Measurements from ENCODE around the gene HOXB6.

Gene HOXB6

DNA sequence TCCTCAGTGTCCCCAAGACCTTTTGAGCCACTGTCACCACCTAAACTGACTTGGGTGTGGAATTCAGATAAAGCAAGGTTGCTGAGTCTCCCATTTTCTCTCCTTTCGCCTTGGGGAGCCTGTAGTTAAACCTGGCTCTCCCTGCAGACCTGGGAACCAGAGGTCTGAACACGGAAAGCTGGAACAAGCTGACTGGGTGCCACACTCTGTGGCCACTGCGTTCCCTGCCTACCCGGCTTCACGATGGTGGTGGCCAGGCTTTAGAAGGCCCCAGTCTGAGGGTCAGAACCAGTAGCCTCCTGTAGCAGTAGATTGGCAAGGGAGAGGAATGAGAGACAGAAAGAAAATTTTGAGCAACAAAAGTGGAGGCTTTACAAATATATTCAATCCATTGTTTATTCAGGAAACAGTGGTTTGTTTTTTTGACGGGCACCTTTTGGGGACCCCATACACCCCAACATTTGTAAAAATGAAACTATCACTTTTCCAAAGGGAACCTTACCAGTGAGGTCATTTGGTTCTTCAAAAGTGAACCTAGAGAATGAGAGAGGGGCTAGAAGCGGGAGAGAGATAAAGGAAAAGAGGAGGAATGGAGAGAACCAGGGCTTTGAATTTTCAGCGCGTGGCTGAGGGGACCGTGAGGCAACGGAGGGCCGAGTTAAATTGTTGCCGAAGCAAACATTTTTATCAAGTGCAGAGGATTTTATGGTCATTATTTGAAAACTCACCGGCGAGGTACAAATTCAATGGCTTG is 12.1 kb upstream of the HOXB6 start:
- no peak for DNase-seq (ENCODE audit: low read depth)
- no peak overlapping the region for H3K4me3 ChIP-seq (ENCODE audit: control insufficient read depth, low read depth, low read length)
- TF ChIP-seq CTCF (IDR thresholded peaks at IDR 0.05; ENCODE audit: control insufficient read depth, insufficient read depth, low read depth, low read length, missing control alignments): no peak

GRCh38 chr17:48615963-48616716 is 11.4 kb upstream of the HOXB6 start:
- no peak for DNase-seq (ENCODE audit: low read depth)
- no peak overlapping the region for H3K4me3 ChIP-seq (ENCODE audit: control insufficient read depth, low read depth, low read length)
- TF ChIP-seq CTCF (IDR thresholded peaks at IDR 0.05; ENCODE audit: control insufficient read depth, insufficient read depth, low read depth, low read length, missing control alignments): no peak

DNA sequence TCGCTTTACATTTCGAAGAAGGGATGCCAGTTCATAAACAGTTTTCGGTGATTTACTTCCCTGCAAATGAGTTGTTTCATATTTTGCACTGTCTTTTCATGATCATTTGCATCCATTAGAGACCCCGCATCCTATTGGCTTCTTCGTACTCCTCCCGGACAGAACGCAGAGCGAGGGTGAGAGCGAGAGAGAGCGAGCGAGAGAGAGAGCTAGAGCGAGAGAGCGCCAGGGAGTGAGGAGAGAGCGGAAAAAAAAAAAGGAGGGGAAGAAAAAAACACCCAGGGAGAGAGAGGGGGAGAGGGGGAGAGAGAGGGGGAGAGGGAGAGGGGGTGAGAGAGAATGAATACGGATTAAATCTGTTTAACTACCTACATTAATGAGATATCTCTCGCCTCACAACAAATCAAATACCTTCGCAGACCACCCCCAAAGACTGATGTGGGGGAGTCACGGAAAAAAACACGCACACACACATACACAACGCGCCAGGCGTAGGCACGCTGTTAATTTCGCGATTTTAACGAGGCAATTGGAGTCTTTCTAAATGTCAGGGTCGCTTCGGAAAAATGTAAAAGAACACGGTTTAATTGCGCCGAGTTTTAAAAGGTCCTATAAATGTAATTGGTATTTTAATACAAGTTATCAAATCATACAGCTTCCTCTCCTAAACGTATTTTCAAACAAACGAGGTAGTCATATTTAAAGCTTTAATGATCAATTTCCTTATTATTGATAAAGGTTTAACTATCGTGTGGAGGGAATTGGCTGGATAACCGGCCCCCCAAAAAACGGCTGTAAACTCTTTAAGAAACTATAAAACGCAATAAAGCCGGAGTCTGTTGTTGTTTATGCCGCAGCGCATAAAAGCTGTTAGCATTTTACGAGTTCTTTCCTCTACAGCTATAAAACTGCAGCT is 10.5 kb upstream of the HOXB6 start, which contains the start of gene HOXB8:
Gene HOXB8 (minus strand): TSS at position 246 of the 916 bp plus-strand sequence. CDS start 588 bp downstream, outside the sequence.
- no peak for DNase-seq (ENCODE audit: low read depth)
- H3K4me3 ChIP-seq (ENCODE audit: control insufficient read depth, low read depth, low read length): no peak within 1 kb of the TSS
- no peak for TF ChIP-seq CTCF (IDR thresholded peaks at IDR 0.05; ENCODE audit: control insufficient read depth, insufficient read depth, low read depth, low read length, missing control alignments)

GRCh38 chr17:48613862-48614694 is 9.3 kb upstream of the HOXB6 start:
- no peak for TF ChIP-seq CTCF (IDR thresholded peaks at IDR 0.05; ENCODE audit: control insufficient read depth, insufficient read depth, low read depth, low read length, missing control alignments)
- no peak for DNase-seq (ENCODE audit: low read depth)
- no peak overlapping the region for H3K4me3 ChIP-seq (ENCODE audit: control insufficient read depth, low read depth, low read length)

GRCh38 chr17:48612854-48613691 is 8.3 kb upstream of the HOXB6 start:
- TF ChIP-seq CTCF (IDR thresholded peaks at IDR 0.05; ENCODE audit: control insufficient read depth, insufficient read depth, low read depth, low read length, missing control alignments): peak; percentile 10
- no peak for DNase-seq (ENCODE audit: low read depth)
- H3K4me3 ChIP-seq (ENCODE audit: control insufficient read depth, low read depth, low read length): no peak overlapping the region

All from AG09309 (cell line).